Immature natural killer cell (primary cell): ENCODE data around the gene SDF2. TPM values are rescaled to one million over a fixed set of nuclear protein-coding genes. Genes with fewer than 3 reads are reported as not detected.
"Not testable (repeated sequence)": the region's sequence is repeated elsewhere in the genome, so short reads cannot be mapped to it uniquely, and the experiment has no call there.

Experiments
- DNase-seq, 3 donors: peaks; one replicate each; pipeline ENCODE4 v3.0.0; 2022; ENCODE audit warnings: mixed read lengths in 1 of 3
- H3K27ac Mint-ChIP-seq, 6 donors: one replicate each; pipeline ENCODE4 v1.8.0; 2020; ENCODE audit warnings: mixed read lengths in 6 of 6, mild to moderate bottlenecking in 5 of 6, inconsistent platforms in 4 of 6, moderate library complexity in 3 of 6
- H3K27me3 Mint-ChIP-seq, 3 donors: one replicate each; pipeline ENCODE4 v1.8.0; 2020 to 2021; ENCODE audit warnings: low read depth in 3 of 3, mild to moderate bottlenecking in 3 of 3, mixed read lengths in 3 of 3, moderate library complexity in 3 of 3, inconsistent platforms in 1 of 3
- H3K36me3 Mint-ChIP-seq, 3 donors: one replicate each; pipeline ENCODE4 v1.8.0; 2020; ENCODE audit warnings: mixed read lengths in 3 of 3, inconsistent platforms in 2 of 3, mild to moderate bottlenecking in 2 of 3
- H3K4me1 Mint-ChIP-seq, 2 donors: one replicate each; pipeline ENCODE4 v1.8.0; 2020; ENCODE audit warnings: inconsistent platforms in 2 of 2, mild to moderate bottlenecking in 2 of 2, mixed read lengths in 2 of 2, moderate library complexity in 1 of 2
- H3K4me3 Mint-ChIP-seq, 5 donors: one replicate each; pipeline ENCODE4 v1.8.0; 2020; ENCODE audit warnings: mild to moderate bottlenecking in 5 of 5, mixed read lengths in 5 of 5, inconsistent platforms in 3 of 5, moderate library complexity in 3 of 5
- H3K9me3 Mint-ChIP-seq, 6 donors: one replicate each; pipeline ENCODE4 v1.8.0; 2020; ENCODE audit warnings: mild to moderate bottlenecking in 6 of 6, mixed read lengths in 6 of 6, inconsistent platforms in 4 of 6, moderate library complexity in 3 of 6
- polyA plus RNA-seq, 3 donors: library from polyadenylated mRNA; unstranded; fragments of 300-500 nt; fragmentation: Illumina TruSeq; gene quantifications; one replicate each; pipeline ENCODE4 v1.2.3, GENCODE V29; 2021

The SDF2 gene
- polyA plus RNA-seq, 3 donors from 2014 or later = 101 to 153 (median 112) TPM

GRCh38 chr17:28612936-28613872 is 48.5 kb downstream of the SDF2 start:
- Mint-ChIP-seq H3K4me1 (no peaks in the 10 kb centered on the region), H3K4me3 (no peak overlapping the region), H3K36me3 (peaks cover 22 to 40% (median 24%) of the 10 kb centered on the region in 3 donors), H3K27ac (peak overlapping the region in 1 of 6 donors; percentile 32), H3K9me3 (no peaks in the 10 kb centered on the region), H3K27me3 (peaks cover 0 to 2% (median 0%) of the 10 kb centered on the region in 3 donors)
- DNase-seq = peak; percentile 30 to 36 (median 32)

- no peak for DNase-seq
- Mint-ChIP-seq H3K4me3 (no peak overlapping the region), H3K36me3 (peaks cover 22 to 39% (median 24%) of the 10 kb centered on the region in 3 donors), H3K4me1 (no peaks in the 10 kb centered on the region), H3K27ac (peak overlapping the region in 2 of 6 donors; percentile 1 to 58), H3K27me3 (peaks cover 0 to 2% (median 0%) of the 10 kb centered on the region in 3 donors), H3K9me3 (no peaks in the 10 kb centered on the region)
These were observed 49.2 kb downstream of the SDF2 start for GRCh38 chr17:28612531-28612930.

DNA sequence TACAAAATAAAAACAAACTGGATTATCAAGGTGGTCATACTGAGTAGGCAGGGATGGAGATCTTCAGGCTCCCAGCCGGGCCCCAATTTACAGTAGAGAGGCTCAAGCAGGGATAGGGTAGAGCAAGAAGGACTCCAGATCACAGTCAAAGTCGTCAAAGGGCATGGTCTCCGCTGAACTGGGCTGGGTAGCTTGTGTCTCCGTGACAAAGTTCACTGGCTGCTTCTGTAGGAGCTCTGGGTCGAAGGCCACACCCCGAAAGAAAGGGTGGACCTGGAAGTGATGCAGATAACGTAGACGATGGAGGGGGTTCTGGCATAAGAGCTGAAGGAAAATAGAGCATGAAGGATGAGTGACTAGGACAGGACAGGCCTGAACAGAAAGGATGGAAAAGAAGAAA is 51.3 kb downstream of the SDF2 start:
- peak overlapping the region in 3 of 6 donors; percentile 1 to 36 (median 22) for H3K27ac Mint-ChIP-seq
- no peak overlapping the region for H3K4me3 Mint-ChIP-seq
- peaks cover 7 to 18% (median 13%) of the 10 kb centered on the region in 3 donors for H3K36me3 Mint-ChIP-seq
- H3K27me3 Mint-ChIP-seq = peaks cover 0 to 2% (median 0%) of the 10 kb centered on the region in 3 donors
- H3K4me1 Mint-ChIP-seq = no peaks in the 10 kb centered on the region
- H3K9me3 Mint-ChIP-seq = no peaks in the 10 kb centered on the region
- no peak for DNase-seq

DNA sequence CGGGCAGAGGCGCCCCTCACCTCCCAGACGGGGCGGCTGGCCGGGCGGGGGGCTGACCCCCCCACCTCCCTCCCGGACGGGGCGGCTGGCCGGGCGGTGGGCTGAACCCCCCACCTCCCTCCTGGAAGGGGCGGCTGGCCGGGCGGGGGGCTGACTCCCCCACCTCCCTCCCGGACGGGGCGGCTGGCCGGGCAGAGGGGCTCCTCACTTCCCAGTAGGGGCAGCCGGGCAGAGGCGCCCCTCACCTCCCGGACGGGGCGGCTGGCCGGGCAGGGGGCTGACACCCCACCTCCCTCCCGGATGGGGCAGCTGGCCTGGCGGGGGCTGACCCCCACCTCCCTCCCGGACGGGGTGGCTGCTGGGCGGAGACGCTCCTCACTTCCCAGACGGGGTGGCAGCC is 57.7 kb downstream of the SDF2 start:
- not testable (repeated sequence) for H3K36me3 Mint-ChIP-seq, H3K9me3 Mint-ChIP-seq, DNase-seq, H3K27me3 Mint-ChIP-seq, H3K27ac Mint-ChIP-seq, H3K4me3 Mint-ChIP-seq
- H3K4me1 Mint-ChIP-seq = peaks cover 6 to 10% of the 10 kb centered on the region in 2 donors

DNA sequence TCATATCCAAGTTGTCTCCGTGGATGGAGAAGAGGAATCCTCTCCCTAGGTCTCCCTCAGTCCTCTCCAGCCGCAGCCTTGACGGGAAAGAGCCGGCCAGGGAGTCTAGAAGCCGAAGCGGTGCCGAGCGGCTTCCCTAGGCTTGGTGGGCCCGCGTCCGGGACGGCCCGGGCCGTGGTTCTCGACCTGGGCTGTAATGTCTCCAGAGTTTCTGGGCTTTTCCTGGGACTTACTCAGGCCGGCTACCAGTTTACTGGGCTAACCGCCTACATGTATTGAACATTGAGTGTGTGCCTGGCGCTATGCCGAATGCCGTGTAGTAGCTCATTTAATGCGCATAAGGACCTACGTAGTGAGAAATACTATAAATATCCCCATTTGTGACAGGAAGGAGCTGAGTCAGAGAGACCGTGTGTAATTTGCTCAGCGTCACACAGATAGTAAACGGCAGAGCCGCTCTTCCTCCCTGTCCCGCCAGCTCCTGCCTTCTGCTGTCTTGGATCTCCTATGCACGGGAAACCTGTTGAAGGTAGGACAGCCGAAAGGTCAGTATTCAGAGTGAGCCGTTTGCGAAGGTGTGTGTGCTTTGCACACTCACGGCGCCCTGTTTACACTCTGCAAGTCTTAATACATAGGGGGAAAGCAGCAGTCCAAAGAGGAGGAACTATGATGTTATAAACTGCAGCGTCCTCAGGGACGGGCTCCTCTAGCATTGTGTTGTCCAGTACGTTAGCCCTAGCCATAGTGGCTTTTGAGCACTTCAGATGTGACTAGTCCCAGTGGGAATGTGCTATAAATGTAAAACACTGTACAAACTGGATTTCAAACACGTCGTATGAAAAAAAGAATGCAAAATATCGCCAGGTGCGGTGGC is 62.2 kb downstream of the SDF2 start:
- DNase-seq = peak; percentile 56 to 70 (median 63)
- H3K4me3 Mint-ChIP-seq = peak overlapping the region; percentile 89 to 99 (median 97)
- H3K4me1 Mint-ChIP-seq = peaks cover 17 to 28% of the 10 kb centered on the region in 2 donors
- peaks cover 2 to 13% (median 6%) of the 10 kb centered on the region in 3 donors for H3K27me3 Mint-ChIP-seq
- H3K36me3 Mint-ChIP-seq = no peaks in the 10 kb centered on the region
- peak overlapping the region; percentile 97 to 99 (median 99) for H3K27ac Mint-ChIP-seq
- H3K9me3 Mint-ChIP-seq = no peaks in the 10 kb centered on the region

DNA sequence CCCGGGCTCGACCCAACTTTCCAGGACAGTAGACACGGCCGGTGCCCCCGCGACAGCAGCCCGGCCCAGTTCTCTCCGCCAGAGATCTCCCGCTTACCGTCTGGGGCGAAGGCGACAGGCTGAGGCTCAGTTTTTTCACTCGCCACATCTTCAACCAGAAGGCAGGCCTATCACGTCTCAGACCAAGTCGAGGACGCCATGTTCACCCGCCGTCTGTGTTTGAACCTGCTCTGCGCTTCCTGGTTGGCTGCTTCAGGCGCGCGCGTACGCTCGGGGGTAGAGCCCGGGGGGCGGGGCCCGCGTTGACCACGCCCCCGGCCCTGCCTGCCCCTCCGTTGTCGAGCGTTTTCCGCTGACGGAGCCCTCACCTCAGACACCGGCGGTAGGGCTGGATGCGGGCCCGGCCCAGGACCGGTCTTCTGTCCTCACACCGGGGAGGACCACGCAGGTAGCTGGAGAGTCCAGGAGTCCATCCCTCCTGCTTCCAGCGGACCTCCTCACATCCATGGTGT is 62.9 kb downstream of the SDF2 start, which contains the start of gene SPAG5:
Gene SPAG5 (minus strand): TSS at position 227 of the 512 bp plus-strand sequence. CDS start 79 bp downstream, at position 148.
- peak within 1 kb of the TSS; percentile 89 to 99 (median 97) for H3K4me3 Mint-ChIP-seq
- peak within 1 kb of the TSS; percentile 97 to 99 (median 99) for H3K27ac Mint-ChIP-seq
- DNase-seq = peak; percentile 93 to 95 (median 95)
- H3K9me3 Mint-ChIP-seq = no peaks in the 10 kb centered on the region
- H3K27me3 Mint-ChIP-seq = peaks cover 2 to 13% (median 6%) of the 10 kb centered on the region in 3 donors
- peaks cover 17 to 28% of the 10 kb centered on the region in 2 donors for H3K4me1 Mint-ChIP-seq
- H3K36me3 Mint-ChIP-seq = no peaks in the 10 kb centered on the region

GRCh38 chr17:28598389-28598788 is 63.3 kb downstream of the SDF2 start:
- Mint-ChIP-seq H3K36me3 (no peaks in the 10 kb centered on the region), H3K27me3 (peaks cover 2 to 13% (median 6%) of the 10 kb centered on the region in 3 donors), H3K27ac (peak overlapping the region; percentile 97 to 99 (median 99)), H3K4me3 (peak overlapping the region; percentile 89 to 99 (median 97)), H3K4me1 (peaks cover 17 to 28% of the 10 kb centered on the region in 2 donors), H3K9me3 (no peaks in the 10 kb centered on the region)
- no peak for DNase-seq

Other genes starting within 250 kb of the SDF2 start
- gene SLC13A2, start 188.3 kb downstream of the SDF2 start, polyA plus RNA-seq = not detected
- gene FOXN1, start 155.6 kb downstream of the SDF2 start, polyA plus RNA-seq = not detected
- 10 to 100 TPM; 45.4 to 61.1 (median 50.4) TPM for gene UNC119, start 109.3 kb downstream of the SDF2 start, polyA plus RNA-seq
- gene PIGS, start 90.4 kb downstream of the SDF2 start, polyA plus RNA-seq = 100 to 1,000 TPM in 1 of 3 donors, 10 to 100 TPM in 2; 71.7 to 135 (median 96.8) TPM
- gene ALDOC, start 85.0 kb downstream of the SDF2 start, polyA plus RNA-seq = 10 to 100 TPM; 50.9 to 80.1 (median 53.2) TPM
- 1 to 10 TPM in 2 of 3 donors, under 1 TPM in 1; 0.73 to 4.1 (median 3.2) TPM for gene SPAG5, start 62.9 kb downstream of the SDF2 start, polyA plus RNA-seq
- gene RSKR, start 47.7 kb downstream of the SDF2 start, polyA plus RNA-seq = under 1 TPM in 1 of 3 donors, not detected in 2; 0.73 TPM
- 10 to 100 TPM; 16.1 to 43.2 (median 24.3) TPM for gene BLTP2, start 16.7 kb downstream of the SDF2 start, polyA plus RNA-seq
- gene SUPT6H, start 299 bp upstream of the SDF2 start, polyA plus RNA-seq = 10 to 100 TPM in 1 of 3 donors, 1 to 10 TPM in 2; 5.2 to 18.3 (median 7.4) TPM
- gene PROCA1, start 50.0 kb upstream of the SDF2 start, polyA plus RNA-seq = 1 to 10 TPM in 1 of 3 donors, under 1 TPM in 2; 0.59 to 1.8 (median 0.60) TPM
- 1 to 10 TPM; 2.3 to 6.1 (median 5.3) TPM for gene RAB34, start 56.0 kb upstream of the SDF2 start, polyA plus RNA-seq
- 1,000 to 10,000 TPM; 2,545 to 3,232 (median 2,896) TPM for gene RPL23A, start 58.1 kb upstream of the SDF2 start, polyA plus RNA-seq
- gene TLCD1, start 64.3 kb upstream of the SDF2 start, polyA plus RNA-seq = not detected
- 1 to 10 TPM; 1.7 to 4.2 (median 3.6) TPM for gene NEK8, start 66.9 kb upstream of the SDF2 start, polyA plus RNA-seq
- gene TRAF4, start 82.1 kb upstream of the SDF2 start, polyA plus RNA-seq = 1 to 10 TPM; 2.5 to 5.1 (median 2.7) TPM
- gene FAM222B, start 180.9 kb upstream of the SDF2 start, polyA plus RNA-seq = 10 to 100 TPM in 1 of 3 donors, 1 to 10 TPM in 2; 2.5 to 13.7 (median 4.9) TPM
- 10 to 100 TPM; 32.6 to 48.9 (median 43.5) TPM for gene ERAL1, start 193.1 kb upstream of the SDF2 start, polyA plus RNA-seq
- 100 to 1,000 TPM; 275 to 360 (median 296) TPM for gene FLOT2, start 235.8 kb upstream of the SDF2 start, polyA plus RNA-seq
- 10 to 100 TPM; 21.4 to 27.4 (median 22.2) TPM for gene DHRS13, start 241.2 kb upstream of the SDF2 start, polyA plus RNA-seq